ENCODE results near the gene ELP4.

- TF ChIP-seq, protein P1, sequence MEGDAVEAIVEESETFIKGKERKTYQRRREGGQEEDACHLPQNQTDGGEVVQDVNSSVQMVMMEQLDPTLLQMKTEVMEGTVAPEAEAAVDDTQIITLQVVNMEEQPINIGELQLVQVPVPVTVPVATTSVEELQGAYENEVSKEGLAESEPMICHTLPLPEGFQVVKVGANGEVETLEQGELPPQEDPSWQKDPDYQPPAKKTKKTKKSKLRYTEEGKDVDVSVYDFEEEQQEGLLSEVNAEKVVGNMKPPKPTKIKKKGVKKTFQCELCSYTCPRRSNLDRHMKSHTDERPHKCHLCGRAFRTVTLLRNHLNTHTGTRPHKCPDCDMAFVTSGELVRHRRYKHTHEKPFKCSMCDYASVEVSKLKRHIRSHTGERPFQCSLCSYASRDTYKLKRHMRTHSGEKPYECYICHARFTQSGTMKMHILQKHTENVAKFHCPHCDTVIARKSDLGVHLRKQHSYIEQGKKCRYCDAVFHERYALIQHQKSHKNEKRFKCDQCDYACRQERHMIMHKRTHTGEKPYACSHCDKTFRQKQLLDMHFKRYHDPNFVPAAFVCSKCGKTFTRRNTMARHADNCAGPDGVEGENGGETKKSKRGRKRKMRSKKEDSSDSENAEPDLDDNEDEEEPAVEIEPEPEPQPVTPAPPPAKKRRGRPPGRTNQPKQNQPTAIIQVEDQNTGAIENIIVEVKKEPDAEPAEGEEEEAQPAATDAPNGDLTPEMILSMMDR (IDR thresholded peaks at IDR 0.05): no peak
- no peak for TF ChIP-seq POLR2A (IDR thresholded peaks at IDR 0.05)
These were observed 296.8 kb downstream of the ELP4 start for GRCh38 chr11:31806186-31806927.
